Measurements from ENCODE around the gene SIX5.
"Not testable (repeated sequence)": the region's sequence is repeated elsewhere in the genome, so short reads cannot be mapped to it uniquely, and the experiment has no call there.

Gene SIX5

GRCh38 chr19:45745606-45746005, 23.4 kb downstream of the SIX5 start:
- H3K4me3 ChIP-seq (ENCODE audit: low read depth, low read length), result no peak overlapping the region
- TF ChIP-seq CTCF (IDR thresholded peaks at IDR 0.05; ENCODE audit: insufficient read depth, low read depth, low read length, missing control alignments), result no peak
- no peak for DNase-seq (ENCODE audit: low read depth)

DNA sequence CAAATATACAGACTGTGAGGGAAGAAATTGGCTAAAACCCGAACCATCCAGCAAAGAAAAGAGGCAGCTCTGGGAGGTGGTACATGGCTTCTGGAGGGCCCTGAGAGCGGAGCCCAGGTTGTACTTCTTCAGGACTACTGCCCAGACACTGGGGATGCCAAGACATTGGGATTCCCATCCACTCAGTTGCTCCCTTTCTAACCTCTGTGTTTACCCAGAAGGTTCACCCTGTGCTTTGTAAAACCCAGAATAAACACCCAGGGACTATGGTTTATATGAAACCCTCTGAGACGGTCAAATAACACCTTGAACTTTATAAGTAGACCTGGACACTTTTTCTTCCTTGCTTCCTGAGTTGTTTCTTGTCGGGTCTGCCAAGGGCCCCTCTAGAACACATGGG, 26.1 kb downstream of the SIX5 start:
- no peak for TF ChIP-seq CTCF (IDR thresholded peaks at IDR 0.05; ENCODE audit: insufficient read depth, low read depth, low read length, missing control alignments)
- no peak for DNase-seq (ENCODE audit: low read depth)
- no peak overlapping the region for H3K4me3 ChIP-seq (ENCODE audit: low read depth, low read length)

- DNase-seq (ENCODE audit: low read depth), result peak; percentile 65
- no peak overlapping the region for H3K4me3 ChIP-seq (ENCODE audit: low read depth, low read length)
Measured at GRCh38 chr19:45739498-45740439, 29.3 kb downstream of the SIX5 start.

DNA sequence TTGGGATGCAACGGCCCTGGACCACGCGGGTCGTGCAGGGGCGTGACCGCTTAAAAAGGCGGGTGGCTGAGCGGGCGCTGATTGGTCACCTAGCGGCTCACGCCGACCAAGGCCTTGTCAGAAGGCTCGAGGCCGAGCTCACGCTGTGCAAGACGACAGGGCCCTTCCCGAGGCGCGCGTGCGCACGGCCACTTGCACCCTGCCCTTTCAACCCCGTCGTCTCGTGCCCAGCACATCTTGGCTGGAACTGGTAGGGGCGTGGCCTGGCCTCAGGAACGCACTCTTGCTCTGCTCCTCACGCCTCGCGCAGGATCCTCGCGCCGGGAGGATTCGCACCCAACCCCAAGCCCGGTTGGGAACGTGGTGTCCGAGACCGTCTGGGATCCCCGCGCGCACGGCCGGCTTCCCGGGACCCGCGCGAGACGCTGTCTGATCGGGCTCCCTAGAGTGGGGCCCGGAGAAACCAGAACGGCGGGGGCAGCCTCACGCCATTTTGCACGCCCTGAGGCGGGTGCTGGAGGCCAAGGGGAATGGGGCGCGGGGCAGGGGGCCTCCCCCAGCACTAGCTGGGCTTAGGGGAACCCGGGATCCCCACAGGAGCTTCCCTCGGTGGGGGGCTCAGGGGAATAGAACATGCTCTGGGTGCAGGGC, 35.8 kb downstream of the SIX5 start, which contains the start of gene MEIOSIN:
TSS of gene MEIOSIN (plus strand) at position 280 of the 651 bp plus-strand sequence. CDS start 1,938 bp downstream, outside the sequence.
- H3K4me3 ChIP-seq (ENCODE audit: low read depth, low read length), result no peak within 1 kb of the TSS
- no peak for DNase-seq (ENCODE audit: low read depth)

More at GRCh38 chr19:45739498-45740439, 29.3 kb downstream of the SIX5 start:
- no peak for TF ChIP-seq CTCF (IDR thresholded peaks at IDR 0.05; ENCODE audit: insufficient read depth, low read depth, low read length, missing control alignments)

GRCh38 chr19:45730368-45731288, 38.4 kb downstream of the SIX5 start, which contains the start of gene FBXO46:
FBXO46 (minus strand) TSS chr19:45730896; CDS start chr19:45713495, 17,401 bp downstream.
- DNase-seq (ENCODE audit: low read depth), result peak; percentile 99
- peak within 1 kb of the TSS; percentile 94 for H3K4me3 ChIP-seq (ENCODE audit: low read depth, low read length)
- TF ChIP-seq CTCF (IDR thresholded peaks at IDR 0.05; ENCODE audit: insufficient read depth, low read depth, low read length, missing control alignments), result peak; percentile 22

More for the DNA sequence above, 35.8 kb downstream of the SIX5 start, which contains the start of gene MEIOSIN:
- TF ChIP-seq CTCF (IDR thresholded peaks at IDR 0.05; ENCODE audit: insufficient read depth, low read depth, low read length, missing control alignments), result no peak

GRCh38 chr19:45729800-45730290, 39.2 kb downstream of the SIX5 start:
- peak overlapping the region; percentile 94 for H3K4me3 ChIP-seq (ENCODE audit: low read depth, low read length)
- peak; percentile 45 for DNase-seq (ENCODE audit: low read depth)
- no peak for TF ChIP-seq CTCF (IDR thresholded peaks at IDR 0.05; ENCODE audit: insufficient read depth, low read depth, low read length, missing control alignments)

DNA sequence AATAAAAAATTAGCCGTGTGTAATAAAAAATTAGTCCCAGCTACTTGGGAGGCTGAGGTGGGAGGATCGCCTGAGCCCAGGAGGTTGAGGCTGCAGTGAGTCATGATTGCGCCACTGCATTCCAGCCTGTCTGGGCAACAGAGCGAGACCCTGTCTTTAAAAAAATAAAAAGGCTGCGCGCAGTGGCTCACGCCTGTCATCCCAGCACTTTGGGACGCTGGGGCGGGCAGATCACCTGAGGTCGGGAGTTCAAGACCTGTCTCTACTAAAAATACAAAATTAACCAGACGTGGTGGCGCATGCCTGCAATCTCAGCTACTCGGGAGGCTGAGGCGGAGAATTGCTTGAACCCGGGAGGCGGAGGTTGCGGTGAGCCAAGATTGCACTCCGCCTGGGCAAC, 40.4 kb downstream of the SIX5 start:
- H3K4me3 ChIP-seq (ENCODE audit: low read depth, low read length); DNase-seq (ENCODE audit: low read depth): not testable (repeated sequence)

- not testable (repeated sequence) for DNase-seq (ENCODE audit: low read depth); H3K4me3 ChIP-seq (ENCODE audit: low read depth, low read length)
Measured at GRCh38 chr19:45720065-45720464, 49.0 kb downstream of the SIX5 start.

Measured in GM12865 (cell line).